Fibroblast of skin of right quadriceps (primary cell): ENCODE measurements around the gene ICA1L.

Experiments used
- DNase-seq: peaks from one replicate; pipeline ENCODE4 v3.0.0-alpha.2; 2013

ICA1L gene

GRCh38 chr2:202723746-202724145, 147.8 kb downstream of the ICA1L start:
- DNase-seq: no peak
